Epithelial cell of proximal tubule (primary cell): ENCODE results near the gene ZCCHC4. TPM values are rescaled to one million over a fixed set of nuclear protein-coding genes. Genes with fewer than 3 reads are reported as not detected.
A peak's percentile ranks its signal among the peaks of the same experiment; 100 is the strongest.

Source experiments
- DNase-seq: peaks from one replicate; pipeline ENCODE4 v3.0.0-alpha.2; 2011; ENCODE audit warnings: low read depth
- H3K4me3 ChIP-seq: 2 replicates; pipeline ENCODE4 v1.5.1; 2011; ENCODE audit warnings: low read depth, mild to moderate bottlenecking, low read length
- total RNA-seq: library from RNA; depleted of rRNA; stranded (reverse); fragments of >200 nt; gene quantifications from 2 replicates; pipeline ENCODE4 v1.2.3, GENCODE V29; 2015
- TF ChIP-seq, protein P1 (sequence below): conservative IDR thresholded peaks from 2 replicates; pipeline ENCODE4 v1.5.1; 2012; ENCODE audit warnings: low read depth, mild to moderate bottlenecking, low read length

Gene ZCCHC4
- total RNA-seq, 1 donor from 2014 or later, result 17.2 TPM

DNA sequence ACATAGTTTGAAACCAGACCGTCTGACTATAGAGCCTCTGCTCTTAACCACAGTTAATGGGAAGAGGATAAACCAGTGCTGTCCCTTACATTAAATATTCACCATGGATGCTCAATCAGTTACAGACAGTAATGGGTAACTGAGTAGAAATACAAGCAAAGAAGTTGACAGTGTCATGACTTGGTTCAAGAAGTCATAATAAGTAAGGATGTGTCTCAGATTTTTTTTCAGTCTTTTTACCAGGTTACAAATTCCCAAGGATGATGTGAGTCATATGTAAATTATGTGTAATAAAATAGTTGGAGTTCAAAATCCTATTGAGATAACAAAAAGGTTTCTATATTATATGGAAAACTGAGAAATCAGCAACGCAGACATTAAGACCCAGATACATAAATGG is 31.1 kb downstream of the ZCCHC4 start:
- DNase-seq, result peak; percentile 40
- H3K4me3 ChIP-seq, result no peak overlapping the region
- TF ChIP-seq, protein P1, sequence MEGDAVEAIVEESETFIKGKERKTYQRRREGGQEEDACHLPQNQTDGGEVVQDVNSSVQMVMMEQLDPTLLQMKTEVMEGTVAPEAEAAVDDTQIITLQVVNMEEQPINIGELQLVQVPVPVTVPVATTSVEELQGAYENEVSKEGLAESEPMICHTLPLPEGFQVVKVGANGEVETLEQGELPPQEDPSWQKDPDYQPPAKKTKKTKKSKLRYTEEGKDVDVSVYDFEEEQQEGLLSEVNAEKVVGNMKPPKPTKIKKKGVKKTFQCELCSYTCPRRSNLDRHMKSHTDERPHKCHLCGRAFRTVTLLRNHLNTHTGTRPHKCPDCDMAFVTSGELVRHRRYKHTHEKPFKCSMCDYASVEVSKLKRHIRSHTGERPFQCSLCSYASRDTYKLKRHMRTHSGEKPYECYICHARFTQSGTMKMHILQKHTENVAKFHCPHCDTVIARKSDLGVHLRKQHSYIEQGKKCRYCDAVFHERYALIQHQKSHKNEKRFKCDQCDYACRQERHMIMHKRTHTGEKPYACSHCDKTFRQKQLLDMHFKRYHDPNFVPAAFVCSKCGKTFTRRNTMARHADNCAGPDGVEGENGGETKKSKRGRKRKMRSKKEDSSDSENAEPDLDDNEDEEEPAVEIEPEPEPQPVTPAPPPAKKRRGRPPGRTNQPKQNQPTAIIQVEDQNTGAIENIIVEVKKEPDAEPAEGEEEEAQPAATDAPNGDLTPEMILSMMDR, result no peak

DNA sequence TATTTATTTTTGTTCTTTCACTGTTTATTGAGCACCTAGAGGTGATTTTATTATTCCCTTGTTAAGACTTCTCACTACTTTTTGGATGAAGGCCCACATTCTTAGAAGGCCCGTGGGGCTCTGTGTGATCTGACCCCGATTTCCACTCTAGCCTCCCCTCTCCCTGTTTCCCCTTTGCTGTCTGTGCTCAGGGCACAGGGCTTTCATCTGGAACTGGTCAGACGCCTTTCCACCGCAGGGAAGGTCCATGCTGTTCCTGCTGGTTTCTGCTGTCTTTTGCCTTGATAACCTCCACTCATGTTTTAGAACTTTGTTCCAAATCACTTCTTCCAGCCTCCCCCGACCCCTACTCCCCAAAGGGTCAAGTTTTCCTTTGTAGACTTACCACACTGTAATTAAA is 33.2 kb downstream of the ZCCHC4 start:
- TF ChIP-seq, protein P1, result no peak

DNA sequence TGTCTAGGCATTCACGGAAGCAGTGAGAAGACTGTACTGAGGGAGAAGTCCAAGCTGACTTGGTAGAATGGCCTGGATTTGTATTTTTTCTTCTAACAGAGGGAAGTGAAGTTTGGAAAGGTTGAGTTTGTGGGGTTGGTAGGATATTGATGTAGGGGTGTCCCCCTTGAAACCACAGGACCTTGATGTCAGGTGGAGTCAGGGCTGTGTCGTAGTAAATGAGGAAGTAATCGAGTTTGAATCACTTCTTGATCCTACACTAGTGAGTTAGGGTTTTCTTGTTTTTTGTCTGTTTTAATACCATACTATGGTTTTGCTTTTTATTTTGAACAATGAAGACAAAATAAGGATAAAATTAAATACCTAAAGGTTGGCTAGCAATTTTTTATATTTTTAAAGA is 34.3 kb downstream of the ZCCHC4 start:
- H3K4me3 ChIP-seq, result no peak overlapping the region
- no peak for DNase-seq
- TF ChIP-seq, protein P1, result no peak

More for the DNA sequence above, 33.2 kb downstream of the ZCCHC4 start:
- no peak for DNase-seq
- H3K4me3 ChIP-seq, result no peak overlapping the region

DNA sequence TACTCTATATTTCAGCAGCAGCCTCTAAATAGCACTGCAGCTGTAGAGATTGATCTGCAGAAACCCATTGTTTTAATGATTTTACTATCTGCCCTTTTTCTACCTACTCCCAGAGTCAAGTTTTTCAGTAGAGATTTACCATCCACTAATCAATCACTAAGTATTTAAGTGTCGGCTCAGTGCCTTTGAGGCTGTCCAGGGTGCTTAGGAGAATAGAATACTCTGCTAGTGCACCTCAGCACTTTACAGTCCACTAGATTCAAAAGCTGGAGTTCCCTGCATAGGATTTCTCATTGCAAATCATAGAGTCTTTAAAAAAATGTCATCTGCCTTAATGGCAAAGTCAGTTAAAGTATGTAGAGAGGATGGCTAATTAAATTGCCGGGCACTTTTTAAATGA is 34.9 kb downstream of the ZCCHC4 start:
- peak; percentile 37 for DNase-seq
- H3K4me3 ChIP-seq, result no peak overlapping the region
- TF ChIP-seq, protein P1, result no peak

DNA sequence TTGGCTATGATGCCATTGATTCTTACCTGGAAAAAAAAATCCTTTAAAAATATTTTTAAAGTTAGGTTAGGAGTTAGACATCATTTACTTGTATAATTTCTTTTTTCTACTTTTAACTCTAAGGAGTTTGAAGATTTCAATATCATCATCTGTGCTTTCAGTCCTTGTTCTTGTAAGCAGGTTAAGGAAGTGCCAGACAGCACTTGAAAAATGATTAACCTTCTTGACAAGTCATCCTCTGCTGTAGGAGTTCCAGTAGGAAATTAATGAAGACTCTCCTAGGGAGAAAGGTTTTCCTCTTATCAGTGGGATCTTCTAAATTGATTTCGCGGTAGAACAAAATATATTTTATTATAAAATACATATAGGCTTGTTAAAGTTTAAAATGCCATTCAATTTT is 35.4 kb downstream of the ZCCHC4 start:
- TF ChIP-seq, protein P1, result no peak
- H3K4me3 ChIP-seq, result no peak overlapping the region
- peak; percentile 29 for DNase-seq

DNA sequence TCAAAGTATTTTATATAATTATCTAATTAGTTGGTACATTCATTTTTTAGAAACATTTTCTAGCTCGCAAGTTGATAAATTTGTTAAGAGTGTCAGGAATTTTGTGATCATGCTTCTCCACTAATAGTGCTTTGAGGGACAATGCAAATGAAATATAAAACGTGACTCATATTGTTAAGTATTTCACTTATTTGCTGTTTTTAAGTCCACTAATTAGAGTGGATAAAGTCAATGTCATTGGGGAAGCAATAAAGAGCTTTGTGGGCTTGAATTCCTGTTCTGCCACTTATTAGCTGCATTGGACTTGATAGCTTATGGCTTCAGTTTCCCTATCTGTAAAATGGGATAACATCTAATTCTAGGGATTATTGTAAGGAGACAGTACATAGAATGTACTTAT is 38.0 kb downstream of the ZCCHC4 start:
- H3K4me3 ChIP-seq, result no peak overlapping the region
- TF ChIP-seq, protein P1, result no peak
- no peak for DNase-seq

DNA sequence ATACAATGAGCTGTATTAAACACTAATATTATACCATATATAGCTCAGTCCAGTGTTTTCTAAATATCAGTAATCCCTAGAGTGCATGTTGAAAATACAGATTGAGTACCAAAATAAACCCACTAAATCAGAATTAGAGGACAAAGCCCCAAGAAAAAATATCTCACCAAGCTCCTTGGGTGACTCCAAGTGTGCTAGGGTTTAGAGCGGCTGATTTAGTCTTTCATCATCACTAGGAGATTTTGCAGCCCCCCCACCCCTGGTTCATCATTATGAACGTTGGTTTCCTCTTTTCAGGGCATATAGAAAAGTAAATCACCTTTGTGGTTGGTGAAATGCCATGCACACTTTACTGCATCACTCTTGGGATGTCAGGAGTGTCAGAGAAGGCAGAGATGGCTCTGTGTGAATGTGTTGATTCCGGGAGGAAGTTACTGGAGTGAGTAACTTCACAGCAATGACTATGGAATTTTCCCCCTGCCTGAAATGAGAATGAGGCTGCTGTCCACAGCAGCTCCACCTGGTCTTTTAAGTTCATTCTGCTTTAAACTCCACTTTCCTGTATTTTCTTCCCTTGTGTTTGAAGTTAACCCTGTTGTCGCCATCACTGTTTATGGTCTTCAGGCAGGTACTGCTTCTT is 39.3 kb downstream of the ZCCHC4 start:
- DNase-seq, result peak; percentile 48
- H3K4me3 ChIP-seq, result no peak overlapping the region
- TF ChIP-seq, protein P1, result no peak
